SK-N-SH treated with all-trans-retinoic acid at 6 μM for 48 hours (cell line): ENCODE measurements around the gene AKT1S1.

Experiments
- ATAC-seq: fragments of 200-7000 bp; cut with Tn5 transposase; 3 replicates; pipeline ENCODE4 v1.9.1; 2020; ENCODE audit warnings: mild to moderate bottlenecking, moderate library complexity
- ARNTL ChIP-seq: fragments of 450-650 bp; formaldehyde crosslinking; IDR thresholded peaks from 2 replicates; pipeline ENCODE4 v1.5.0; 2020; ENCODE audit warnings: low read depth, mild to moderate bottlenecking, moderate library complexity, borderline replicate concordance
- BACH2 ChIP-seq: fragments of 250-450 bp; sonication (Bioruptor Pico); IDR thresholded peaks from 2 replicates; pipeline ENCODE4 v1.9.0; 2021; ENCODE audit warnings: mild to moderate bottlenecking, borderline replicate concordance
- CSDC2 ChIP-seq: fragments of 250-450 bp; sonication (Bioruptor Pico); IDR thresholded peaks from 2 replicates; pipeline ENCODE4 v1.5.0; 2020; ENCODE audit warnings: mild to moderate bottlenecking, moderate library complexity
- ESRRG ChIP-seq: fragments of 250-450 bp; sonication (Bioruptor Pico); IDR thresholded peaks from 2 replicates; pipeline ENCODE4 v1.6.1; 2021; ENCODE audit warnings: mild to moderate bottlenecking
- ISL1 ChIP-seq: fragments of 250-450 bp; sonication (Bioruptor Pico); IDR thresholded peaks from 2 replicates; pipeline ENCODE4 v2.1.2; 2022; ENCODE audit warnings: mild to moderate bottlenecking, moderate library complexity
- OSR1 ChIP-seq: fragments of 250-450 bp; sonication (Bioruptor Pico); IDR thresholded peaks from 2 replicates; pipeline ENCODE4 v1.8.0; 2022; ENCODE audit warnings: moderate library complexity, mild to moderate bottlenecking, inconsistent platforms
- RARB ChIP-seq: fragments of 250-450 bp; sonication (Bioruptor Pico); IDR thresholded peaks from 2 replicates; pipeline ENCODE4 v1.8.0; 2021; ENCODE audit warnings: mild to moderate bottlenecking, moderate library complexity
- SNAI2 ChIP-seq: fragments of 250-450 bp; sonication (Bioruptor Pico); IDR thresholded peaks from 2 replicates; pipeline ENCODE4 v1.5.0; 2020; ENCODE audit warnings: mild to moderate bottlenecking, moderate library complexity
- TCF4 ChIP-seq: fragments of 250-450 bp; sonication (Bioruptor Pico); IDR thresholded peaks from 2 replicates; pipeline ENCODE4 v1.8.0; 2021; ENCODE audit warnings: mild to moderate bottlenecking, moderate library complexity, borderline replicate concordance
- TOX ChIP-seq: fragments of 250-450 bp; sonication (Bioruptor Pico); IDR thresholded peaks from 2 replicates; pipeline ENCODE4 v1.8.0; 2021; ENCODE audit warnings: mild to moderate bottlenecking, moderate library complexity, borderline replicate concordance
- ZC3H10 ChIP-seq: fragments of 250-450 bp; sonication (Bioruptor Pico); IDR thresholded peaks from 2 replicates; pipeline ENCODE4 v1.5.1; 2021; ENCODE audit warnings: mild to moderate bottlenecking, moderate library complexity
- ZFP3 ChIP-seq: fragments of 250-450 bp; sonication (Bioruptor Pico); IDR thresholded peaks from 2 replicates; pipeline ENCODE4 v1.5.0; 2020; ENCODE audit warnings: mild to moderate bottlenecking, moderate library complexity
- ZFP30 ChIP-seq: fragments of 450-650 bp; formaldehyde crosslinking; IDR thresholded peaks from 2 replicates; pipeline ENCODE4 v1.5.0; 2022; ENCODE audit warnings: mild to moderate bottlenecking, moderate library complexity
- ZNF565 ChIP-seq: fragments of 450-650 bp; formaldehyde crosslinking; conservative IDR thresholded peaks from 2 replicates; pipeline ENCODE4 v1.5.0; 2020; ENCODE audit warnings: low read depth, mild to moderate bottlenecking, moderate library complexity
- ZNF70 ChIP-seq: fragments of 450-650 bp; formaldehyde crosslinking; IDR thresholded peaks from 2 replicates; pipeline ENCODE4 v1.5.0; 2020; ENCODE audit warnings: mild to moderate bottlenecking, moderate library complexity
- ZNF8 ChIP-seq: fragments of 450-650 bp; formaldehyde crosslinking; IDR thresholded peaks from 2 replicates; pipeline ENCODE4 v1.5.0; 2020; ENCODE audit warnings: mild to moderate bottlenecking, moderate library complexity
- TF ChIP-seq, protein P1 (sequence below): fragments of 250-450 bp; sonication (Bioruptor Pico); IDR thresholded peaks from 2 replicates; pipeline ENCODE4 v1.8.0; 2021; ENCODE audit warnings: low read depth, mild to moderate bottlenecking, moderate library complexity, borderline replicate concordance
- TF ChIP-seq, protein P2 (sequence below): fragments of 250-450 bp; sonication (Bioruptor Pico); IDR thresholded peaks from 2 replicates; pipeline ENCODE4 v1.8.0; 2020; ENCODE audit warnings: mild to moderate bottlenecking, moderate library complexity, borderline replicate concordance
- TF ChIP-seq, protein P3 (sequence below): fragments of 250-450 bp; sonication (Bioruptor Pico); IDR thresholded peaks from 2 replicates; pipeline ENCODE4 v1.5.1; 2021; ENCODE audit warnings: mild to moderate bottlenecking, moderate library complexity

The AKT1S1 gene

DNA sequence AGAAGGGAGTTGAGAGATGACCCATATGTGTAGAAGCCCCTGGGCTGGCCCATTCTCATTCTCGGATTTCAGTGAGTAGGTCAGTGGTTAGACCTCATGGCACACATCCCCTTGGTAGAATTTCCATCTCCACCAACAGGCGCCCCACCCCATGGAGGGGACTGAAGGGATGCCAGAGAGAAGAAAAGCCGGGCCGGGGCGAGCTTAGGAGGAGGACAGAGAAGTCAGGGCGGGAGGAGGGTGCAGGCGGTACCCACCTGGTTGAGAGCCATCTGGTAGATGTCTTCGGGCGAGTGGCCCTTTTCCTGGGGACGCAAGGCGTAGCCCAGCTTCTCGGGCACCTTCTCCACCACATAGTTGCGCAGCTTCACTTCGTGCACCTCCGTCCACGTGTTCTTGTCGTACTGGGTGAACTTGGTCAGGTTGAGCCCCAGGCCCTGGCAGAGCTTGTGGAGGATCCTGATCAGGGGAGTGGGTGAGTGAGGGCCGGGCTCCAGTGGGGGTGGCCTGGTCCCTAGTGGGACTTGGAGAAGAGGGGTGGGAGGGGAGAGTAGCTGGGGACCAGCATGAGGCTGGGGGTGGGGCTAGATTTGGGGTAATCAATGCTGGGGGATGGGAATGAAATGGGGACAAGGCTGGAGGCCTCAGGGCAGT is 17.0 kb upstream of the AKT1S1 start:
- TF ChIP-seq ARNTL (CRISPR knock-in tag) (no peak), SNAI2 (no peak), ESRRG (CRISPR knock-in tag) (no peak), OSR1 (CRISPR knock-in tag) (no peak), ISL1 (CRISPR knock-in tag) (no peak), ZFP30 (CRISPR knock-in tag) (no peak), ZNF8 (CRISPR knock-in tag) (no peak), ZFP3 (CRISPR knock-in tag) (no peak), TCF4 (CRISPR knock-in tag) (no peak), ZNF70 (CRISPR knock-in tag) (no peak), TOX (CRISPR knock-in tag) (no peak), RARB (CRISPR knock-in tag) (no peak)
- TF ChIP-seq, protein P1, sequence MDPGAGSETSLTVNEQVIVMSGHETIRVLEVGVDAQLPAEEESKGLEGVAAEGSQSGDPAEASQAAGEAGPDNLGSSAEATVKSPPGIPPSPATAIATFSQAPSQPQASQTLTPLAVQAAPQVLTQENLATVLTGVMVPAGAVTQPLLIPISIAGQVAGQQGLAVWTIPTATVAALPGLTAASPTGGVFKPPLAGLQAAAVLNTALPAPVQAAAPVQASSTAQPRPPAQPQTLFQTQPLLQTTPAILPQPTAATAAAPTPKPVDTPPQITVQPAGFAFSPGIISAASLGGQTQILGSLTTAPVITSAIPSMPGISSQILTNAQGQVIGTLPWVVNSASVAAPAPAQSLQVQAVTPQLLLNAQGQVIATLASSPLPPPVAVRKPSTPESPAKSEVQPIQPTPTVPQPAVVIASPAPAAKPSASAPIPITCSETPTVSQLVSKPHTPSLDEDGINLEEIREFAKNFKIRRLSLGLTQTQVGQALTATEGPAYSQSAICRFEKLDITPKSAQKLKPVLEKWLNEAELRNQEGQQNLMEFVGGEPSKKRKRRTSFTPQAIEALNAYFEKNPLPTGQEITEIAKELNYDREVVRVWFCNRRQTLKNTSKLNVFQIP (CRISPR knock-in tag), result no peak
- TF ChIP-seq, protein P2, sequence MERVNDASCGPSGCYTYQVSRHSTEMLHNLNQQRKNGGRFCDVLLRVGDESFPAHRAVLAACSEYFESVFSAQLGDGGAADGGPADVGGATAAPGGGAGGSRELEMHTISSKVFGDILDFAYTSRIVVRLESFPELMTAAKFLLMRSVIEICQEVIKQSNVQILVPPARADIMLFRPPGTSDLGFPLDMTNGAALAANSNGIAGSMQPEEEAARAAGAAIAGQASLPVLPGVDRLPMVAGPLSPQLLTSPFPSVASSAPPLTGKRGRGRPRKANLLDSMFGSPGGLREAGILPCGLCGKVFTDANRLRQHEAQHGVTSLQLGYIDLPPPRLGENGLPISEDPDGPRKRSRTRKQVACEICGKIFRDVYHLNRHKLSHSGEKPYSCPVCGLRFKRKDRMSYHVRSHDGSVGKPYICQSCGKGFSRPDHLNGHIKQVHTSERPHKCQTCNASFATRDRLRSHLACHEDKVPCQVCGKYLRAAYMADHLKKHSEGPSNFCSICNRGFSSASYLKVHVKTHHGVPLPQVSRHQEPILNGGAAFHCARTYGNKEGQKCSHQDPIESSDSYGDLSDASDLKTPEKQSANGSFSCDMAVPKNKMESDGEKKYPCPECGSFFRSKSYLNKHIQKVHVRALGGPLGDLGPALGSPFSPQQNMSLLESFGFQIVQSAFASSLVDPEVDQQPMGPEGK (CRISPR knock-in tag), result no peak
- TF ChIP-seq, protein P3, sequence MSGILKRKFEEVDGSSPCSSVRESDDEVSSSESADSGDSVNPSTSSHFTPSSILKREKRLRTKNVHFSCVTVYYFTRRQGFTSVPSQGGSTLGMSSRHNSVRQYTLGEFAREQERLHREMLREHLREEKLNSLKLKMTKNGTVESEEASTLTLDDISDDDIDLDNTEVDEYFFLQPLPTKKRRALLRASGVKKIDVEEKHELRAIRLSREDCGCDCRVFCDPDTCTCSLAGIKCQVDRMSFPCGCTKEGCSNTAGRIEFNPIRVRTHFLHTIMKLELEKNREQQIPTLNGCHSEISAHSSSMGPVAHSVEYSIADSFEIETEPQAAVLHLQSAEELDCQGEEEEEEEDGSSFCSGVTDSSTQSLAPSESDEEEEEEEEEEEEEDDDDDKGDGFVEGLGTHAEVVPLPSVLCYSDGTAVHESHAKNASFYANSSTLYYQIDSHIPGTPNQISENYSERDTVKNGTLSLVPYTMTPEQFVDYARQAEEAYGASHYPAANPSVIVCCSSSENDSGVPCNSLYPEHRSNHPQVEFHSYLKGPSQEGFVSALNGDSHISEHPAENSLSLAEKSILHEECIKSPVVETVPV (CRISPR knock-in tag), result no peak
- ATAC-seq, result no peak

DNA sequence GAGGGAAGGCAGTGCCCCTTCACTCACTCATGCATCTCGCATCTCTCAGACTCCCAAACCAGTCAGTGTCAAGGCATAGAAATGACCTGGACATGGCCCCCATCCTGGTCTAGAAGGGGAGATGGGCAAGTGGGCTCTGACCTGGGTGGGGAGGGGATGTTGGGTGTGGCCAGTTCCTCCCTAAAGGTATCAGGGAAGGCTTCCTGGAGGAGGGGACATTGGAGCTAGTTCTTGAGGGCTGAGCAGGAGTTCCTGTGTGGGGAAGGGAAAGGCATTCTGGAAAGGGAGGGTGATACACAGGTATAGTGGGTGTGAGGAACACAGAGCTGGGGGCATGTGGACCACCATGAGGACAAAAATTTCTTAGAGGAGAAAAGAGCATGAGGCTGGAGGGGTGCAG is 15.6 kb upstream of the AKT1S1 start:
- ATAC-seq, result no peak
- TF ChIP-seq, protein P3 (CRISPR knock-in tag), result no peak
- TF ChIP-seq ZFP3 (CRISPR knock-in tag) (peak; percentile 87), ZNF565 (CRISPR knock-in tag) (no peak)

DNA sequence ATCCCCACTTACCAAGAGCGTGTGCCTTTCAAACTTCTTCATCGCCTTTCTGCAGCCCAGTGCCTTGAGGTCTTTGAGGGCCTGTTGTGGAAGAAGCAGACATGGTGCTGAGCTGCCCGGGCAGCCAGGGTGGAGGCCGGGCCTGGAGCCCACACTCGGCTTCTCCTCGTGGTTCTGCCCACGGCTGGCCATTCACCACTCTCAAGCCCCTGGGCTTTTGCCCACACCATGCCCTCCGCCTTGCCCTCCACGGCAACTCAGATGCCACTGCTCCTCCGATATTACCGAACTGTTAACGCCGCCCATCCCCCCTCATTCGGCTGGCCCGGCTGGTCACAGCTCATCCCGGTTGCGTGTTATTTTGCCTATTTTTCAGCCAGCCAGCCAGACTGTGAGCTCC is 14.2 kb upstream of the AKT1S1 start:
- TF ChIP-seq, protein P3 (CRISPR knock-in tag), result no peak
- TF ChIP-seq CSDC2 (CRISPR knock-in tag) (no peak), ZC3H10 (CRISPR knock-in tag) (no peak), SNAI2 (no peak), TOX (CRISPR knock-in tag) (no peak)
- ATAC-seq, result no peak

DNA sequence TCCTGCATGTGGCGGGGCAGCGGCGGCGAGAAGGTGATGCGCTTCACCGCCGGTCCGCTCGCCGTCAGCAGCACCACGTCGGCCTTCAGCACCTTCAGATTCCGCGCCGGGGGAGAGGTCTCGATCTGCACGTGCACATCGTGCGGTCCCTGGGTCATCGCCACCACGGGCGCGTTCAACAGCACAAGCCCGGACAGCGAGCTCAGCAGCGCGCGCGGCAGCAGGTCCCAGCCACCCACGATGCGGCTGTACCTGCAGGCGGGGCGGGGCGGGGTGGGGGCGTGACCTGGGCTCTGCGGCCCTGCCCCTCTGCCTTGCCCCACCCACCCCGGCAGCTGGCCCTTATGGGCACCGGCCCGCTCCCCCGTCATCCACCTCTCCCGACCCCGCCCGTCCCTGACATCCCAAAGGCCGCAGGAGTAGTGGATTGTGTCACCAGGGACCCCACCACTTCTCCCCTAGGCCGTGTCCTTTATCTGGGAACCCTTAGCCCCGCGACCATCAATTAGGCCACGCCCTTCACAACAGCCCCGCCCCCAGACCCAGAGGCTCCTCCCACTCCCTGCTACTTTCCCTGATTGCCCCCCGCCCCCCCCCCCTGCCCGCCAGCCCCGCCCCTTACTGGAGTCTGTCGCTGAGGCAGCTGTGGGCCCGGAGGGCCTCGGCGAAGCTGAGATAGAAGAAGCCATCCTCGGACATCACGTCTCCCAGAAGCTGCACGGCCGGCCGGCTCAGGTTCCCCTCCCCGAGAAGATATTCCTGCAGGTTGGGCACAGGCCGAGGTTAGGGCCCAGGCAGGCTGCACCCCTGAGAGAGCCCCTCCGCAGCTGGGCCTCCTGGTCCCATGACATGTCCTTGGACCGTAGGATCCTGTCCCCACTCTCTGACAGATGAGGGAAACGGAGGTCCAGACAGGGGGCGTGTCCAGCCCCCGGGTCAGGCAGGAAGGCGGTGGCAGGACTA is 13.5 kb upstream of the AKT1S1 start:
- peak; percentile 53 for ATAC-seq
- TF ChIP-seq ISL1 (CRISPR knock-in tag) (no peak), ZNF8 (CRISPR knock-in tag) (no peak), CSDC2 (CRISPR knock-in tag) (no peak), BACH2 (CRISPR knock-in tag) (no peak), ARNTL (CRISPR knock-in tag) (no peak), ZFP3 (CRISPR knock-in tag) (no peak), ZFP30 (CRISPR knock-in tag) (no peak)
- TF ChIP-seq, protein P1 (CRISPR knock-in tag), result no peak
- TF ChIP-seq, protein P2 (CRISPR knock-in tag), result no peak
- TF ChIP-seq, protein P3 (CRISPR knock-in tag), result no peak
